Spleen (tissue), 7 donors: ENCODE measurements around the gene POLN.

Experiments
- CTCF ChIP-seq, 11 experiments: fragments of 200-600 bp in 7 of 11; fragments of 450-650 bp in 4 of 11; sonication (generic) in 4 of 11; IDR thresholded peaks in 8 of 11; conservative IDR thresholded peaks in 3 of 11; 1 replicate in 7 of 11; 2 replicates in 4 of 11; pipeline versions ENCODE4 v1.4.0 to v1.8.0; 2016 to 2021; ENCODE audit warnings: antibody characterized with exemption in 11 of 11, inconsistent platforms in 4 of 11, mild to moderate bottlenecking in 1 of 11
- POLR2A ChIP-seq, 3 donors: fragments of 450-650 bp; IDR thresholded peaks; one replicate each; pipeline ENCODE4 v1.5.1; 2017; ENCODE audit warnings: antibody characterized with exemption in 3 of 3, mild to moderate bottlenecking in 1 of 3
- POLR2AphosphoS5 ChIP-seq, 3 donors: sonication (generic); formaldehyde crosslinking; IDR thresholded peaks; one replicate each; pipeline ENCODE4 v1.5.1; 2017; ENCODE audit warnings: antibody characterized with exemption in 3 of 3
- donor health status: DM: no; HTN: no; CAD: no; lungs with moderate emphysema.
- donor health status: DM: no; HTN: no; CAD: no.
- donor health status: DM: no; HTN: no; CAD: no.

GRCh38 chr4:2246384-2247127 lies 4.6 kb upstream of the POLN start:
- TF ChIP-seq POLR2A (IDR thresholded peaks at IDR 0.05): no peak
- TF ChIP-seq POLR2AphosphoS5 (IDR thresholded peaks at IDR 0.05): peak in 2 of 3 donors; percentile 25 to 46
- no peak for TF ChIP-seq CTCF (IDR thresholded peaks at IDR 0.05 in 8 of 11, conservative IDR thresholded peaks at IDR 0.05 in 3 of 11)
